ENCODE measurements around the gene MEF2D.
A peak's percentile ranks its signal among the peaks of the same experiment; 100 is the strongest.

Gene MEF2D

GRCh38 chr1:156448134-156448967 is 52.2 kb downstream of the MEF2D start:
- Histone ChIP-seq H3K27me3 (ENCODE audit: insufficient read depth, poor library complexity, severe bottlenecking) (peaks cover 3% of the 10 kb centered on the region), H3K4me3 (replicated peaks; ENCODE audit: insufficient read depth, low read length) (no peak overlapping the region), H3K27ac (replicated peaks) (no peak overlapping the region)
- DNase-seq (ENCODE audit: low read depth in 1 of 2, low spot score in 1 of 2) = no peak
- no peak for TF ChIP-seq CTCF (IDR thresholded peaks at IDR 0.05; ENCODE audit: insufficient read depth, low read length)
- TF ChIP-seq GABPA (IDR thresholded peaks at IDR 0.05; ENCODE audit: low read depth) = no peak
- no peak for TF ChIP-seq REST (IDR thresholded peaks at IDR 0.05; ENCODE audit: insufficient replicate concordance, low read depth)
- TF ChIP-seq SPI1 (IDR thresholded peaks at IDR 0.05; ENCODE audit: borderline replicate concordance, low read depth) = no peak
- no peak for TF ChIP-seq POLR2AphosphoS5 (IDR thresholded peaks at IDR 0.05; ENCODE audit: low read depth)

GRCh38 chr1:156445789-156446263 is 54.7 kb downstream of the MEF2D start:
- Histone ChIP-seq H3K4me3 (replicated peaks; ENCODE audit: insufficient read depth, low read length) (no peak overlapping the region), H3K27ac (replicated peaks) (no peak overlapping the region), H3K27me3 (ENCODE audit: insufficient read depth, poor library complexity, severe bottlenecking) (peaks cover 28% of the 10 kb centered on the region)
- peak; percentile 88 for TF ChIP-seq CTCF (IDR thresholded peaks at IDR 0.05; ENCODE audit: insufficient read depth, low read length)
- 0 out of 2 replicates have a peak, but pooled peaks have one; percentile 23 for TF ChIP-seq SPI1 (IDR thresholded peaks at IDR 0.05; ENCODE audit: borderline replicate concordance, low read depth)
- TF ChIP-seq GABPA (IDR thresholded peaks at IDR 0.05; ENCODE audit: low read depth) = no peak
- DNase-seq (ENCODE audit: low read depth in 1 of 2, low spot score in 1 of 2) = peak; percentile 49 to 79

GRCh38 chr1:156444407-156445001 is 56.1 kb downstream of the MEF2D start:
- Histone ChIP-seq H3K4me3 (replicated peaks; ENCODE audit: insufficient read depth, low read length) (no peak overlapping the region), H3K27ac (replicated peaks) (no peak overlapping the region), H3K27me3 (ENCODE audit: insufficient read depth, poor library complexity, severe bottlenecking) (peaks cover 41% of the 10 kb centered on the region)
- peak in 1 of 2 experiments; percentile 16 for DNase-seq (ENCODE audit: low read depth in 1 of 2, low spot score in 1 of 2)
- TF ChIP-seq REST (IDR thresholded peaks at IDR 0.05; ENCODE audit: insufficient replicate concordance, low read depth) = no peak
- no peak for TF ChIP-seq CTCF (IDR thresholded peaks at IDR 0.05; ENCODE audit: insufficient read depth, low read length)
- TF ChIP-seq SPI1 (IDR thresholded peaks at IDR 0.05; ENCODE audit: borderline replicate concordance, low read depth) = no peak
- no peak for TF ChIP-seq GABPA (IDR thresholded peaks at IDR 0.05; ENCODE audit: low read depth)
- no peak for TF ChIP-seq POLR2AphosphoS5 (IDR thresholded peaks at IDR 0.05; ENCODE audit: low read depth)

All from HL-60 (cell line).